Epidermal melanocyte (primary cell): ENCODE measurements around the gene GATA2.

Source experiments
- DNase-seq: peaks from one replicate; pipeline ENCODE4 v3.0.0; 2011; ENCODE audit warnings: low spot score; ENCODE audit not compliant: insufficient read length

Gene GATA2

DNA sequence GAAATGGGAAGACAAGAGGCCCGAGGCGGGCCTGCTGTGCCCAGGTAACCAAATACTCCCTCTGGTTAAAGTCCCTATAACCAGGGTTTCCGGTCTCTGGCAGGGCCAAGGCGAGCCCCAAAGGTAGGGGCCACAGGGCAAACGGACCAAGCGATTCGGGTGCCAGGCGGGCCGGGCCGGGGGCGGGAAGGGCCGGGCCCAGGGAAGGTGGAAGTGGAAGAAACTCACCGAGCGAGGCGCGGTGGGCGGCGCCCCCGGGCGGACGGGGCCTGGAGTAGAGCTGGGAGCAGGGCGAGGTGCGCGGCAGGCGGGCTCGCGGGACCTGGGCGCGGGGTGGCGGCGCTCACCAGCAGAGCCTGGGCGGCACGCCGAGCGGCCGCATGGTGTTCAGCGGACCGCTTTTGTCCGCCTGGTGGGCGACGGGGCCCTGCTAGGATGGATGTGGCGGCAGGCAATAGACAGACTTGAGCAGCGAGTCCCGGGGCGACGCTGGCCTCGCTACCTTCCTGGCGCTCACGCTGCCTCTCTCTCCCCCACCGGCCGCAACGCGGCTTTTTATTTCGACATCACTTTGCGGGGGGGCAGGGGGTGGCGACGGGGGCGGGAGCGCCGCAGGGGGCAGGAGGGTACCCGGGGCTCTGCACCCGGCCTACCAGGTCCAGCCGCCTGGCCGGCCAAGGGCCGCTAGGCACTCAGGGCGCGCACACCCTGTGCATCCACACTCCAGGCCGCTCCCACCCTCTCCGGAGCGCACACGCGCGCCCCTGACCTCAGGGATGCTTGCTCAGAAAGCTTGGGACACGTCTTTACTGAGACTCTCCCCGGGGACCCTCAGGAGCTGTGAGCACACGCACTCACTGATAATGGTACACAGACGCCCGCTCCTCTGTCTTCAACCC is at the start of gene GATA2:
TSS of gene GATA2 (minus strand) at position 531 of the 899 bp plus-strand sequence. CDS start 6,170 bp downstream, outside the sequence.
- DNase-seq: no peak

- no peak for DNase-seq
These were observed 48.2 kb upstream of the GATA2 start for GRCh38 chr3:128541246-128541645.

DNA sequence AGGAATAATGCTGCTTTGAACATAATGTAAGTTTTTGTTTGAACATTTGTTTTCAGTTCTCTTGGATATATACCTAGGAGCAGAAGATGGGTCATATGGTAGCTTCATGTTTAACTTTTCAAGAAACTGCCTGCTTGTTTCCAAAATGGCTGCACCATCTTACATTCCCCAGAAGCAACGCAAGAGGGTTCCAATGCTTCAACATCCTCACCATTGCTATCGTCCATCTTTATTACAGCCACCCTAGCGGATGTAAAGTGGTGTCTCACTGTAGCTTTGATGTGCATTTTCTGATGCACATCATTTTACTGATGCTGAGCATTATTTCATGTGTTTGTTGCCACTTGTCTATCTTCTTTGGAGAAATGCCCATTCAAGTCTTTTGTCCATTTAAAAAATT is 46.4 kb upstream of the GATA2 start:
- no peak for DNase-seq

GRCh38 chr3:128537091-128537703 is 44.2 kb upstream of the GATA2 start:
- DNase-seq: no peak

- DNase-seq: no peak
These were observed 39.3 kb upstream of the GATA2 start for GRCh38 chr3:128532012-128532983.

DNA sequence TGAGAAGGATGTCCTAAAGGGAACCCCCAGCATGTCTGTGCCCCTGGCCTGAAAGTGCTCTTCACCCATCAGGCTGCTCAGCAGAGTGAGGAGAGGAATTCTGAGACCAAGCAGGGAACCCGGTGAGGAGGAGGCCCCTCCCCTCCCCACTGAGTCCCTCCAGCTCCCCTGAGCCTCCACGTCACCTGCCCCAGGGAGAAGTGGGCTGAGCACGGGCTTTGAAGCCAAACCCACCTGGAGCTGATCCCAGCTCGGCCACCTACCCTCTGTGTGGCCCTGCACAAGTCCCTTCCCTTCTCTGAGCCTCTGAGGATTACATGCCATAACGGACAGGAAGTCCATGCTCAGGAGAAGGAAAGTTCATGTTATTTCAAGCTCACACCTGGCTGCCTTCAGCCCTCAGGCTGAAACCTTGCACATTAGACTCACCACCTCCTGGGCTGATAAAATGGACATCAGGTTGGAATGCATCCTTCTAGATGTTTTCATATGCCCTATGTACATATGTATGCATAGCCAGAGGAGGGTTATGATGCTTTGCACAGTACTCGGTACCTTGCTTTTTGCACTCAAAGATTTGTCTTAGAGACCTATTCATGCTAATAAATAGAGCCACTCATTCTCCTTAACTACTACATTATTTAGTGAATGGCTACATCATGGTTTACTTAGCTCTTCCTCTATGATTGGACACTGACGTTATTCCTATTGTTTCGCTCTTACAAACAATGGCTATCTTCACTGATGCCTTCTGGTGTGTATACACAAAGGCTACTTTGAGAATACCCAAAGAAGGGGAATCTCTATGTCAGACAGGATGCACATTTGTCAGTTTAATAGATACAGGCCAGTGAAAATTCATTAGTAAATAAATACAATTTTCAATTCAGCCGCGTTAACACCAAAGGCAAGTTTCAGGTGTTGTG is 31.6 kb upstream of the GATA2 start:
- no peak for DNase-seq

GRCh38 chr3:128523591-128523990 is 30.6 kb upstream of the GATA2 start:
- DNase-seq: no peak

GRCh38 chr3:128521715-128522114 is 28.7 kb upstream of the GATA2 start:
- no peak for DNase-seq

- no peak for DNase-seq
These were observed 25.8 kb upstream of the GATA2 start for GRCh38 chr3:128518587-128519490.

- no peak for DNase-seq
These were observed 24.6 kb upstream of the GATA2 start for GRCh38 chr3:128517648-128518047.

- DNase-seq: no peak
These were observed 23.0 kb upstream of the GATA2 start for GRCh38 chr3:128515967-128516366.

- DNase-seq: no peak
These were observed 15.9 kb upstream of the GATA2 start for GRCh38 chr3:128508852-128509251.

DNA sequence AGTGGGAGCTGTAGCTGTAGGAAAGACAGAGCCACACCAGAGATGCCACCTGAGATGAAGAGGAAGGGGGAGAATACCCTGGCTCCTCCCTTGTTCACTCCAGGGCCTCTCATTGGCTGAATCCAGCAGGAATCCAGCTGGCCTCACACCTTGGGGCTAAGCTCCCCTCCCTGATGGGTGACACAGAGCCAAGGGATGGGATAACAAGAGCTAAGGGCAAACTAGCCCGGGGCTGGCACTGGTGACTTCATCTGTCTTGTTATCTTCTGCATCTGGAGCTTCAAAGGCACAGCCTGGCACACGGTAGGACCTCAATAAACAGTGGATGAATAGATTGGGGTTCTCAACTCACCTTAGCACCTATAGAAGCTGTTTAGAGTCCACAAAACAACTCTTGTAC is 13.8 kb upstream of the GATA2 start:
- DNase-seq: no peak

- no peak for DNase-seq
These were observed 12.8 kb upstream of the GATA2 start for GRCh38 chr3:128505771-128506170.

GRCh38 chr3:128504963-128505730 is 12.1 kb upstream of the GATA2 start:
- no peak for DNase-seq

GRCh38 chr3:128504533-128504915 is 11.5 kb upstream of the GATA2 start:
- DNase-seq: no peak

- DNase-seq: no peak
These were observed 10.9 kb upstream of the GATA2 start for GRCh38 chr3:128503751-128504532.

DNA sequence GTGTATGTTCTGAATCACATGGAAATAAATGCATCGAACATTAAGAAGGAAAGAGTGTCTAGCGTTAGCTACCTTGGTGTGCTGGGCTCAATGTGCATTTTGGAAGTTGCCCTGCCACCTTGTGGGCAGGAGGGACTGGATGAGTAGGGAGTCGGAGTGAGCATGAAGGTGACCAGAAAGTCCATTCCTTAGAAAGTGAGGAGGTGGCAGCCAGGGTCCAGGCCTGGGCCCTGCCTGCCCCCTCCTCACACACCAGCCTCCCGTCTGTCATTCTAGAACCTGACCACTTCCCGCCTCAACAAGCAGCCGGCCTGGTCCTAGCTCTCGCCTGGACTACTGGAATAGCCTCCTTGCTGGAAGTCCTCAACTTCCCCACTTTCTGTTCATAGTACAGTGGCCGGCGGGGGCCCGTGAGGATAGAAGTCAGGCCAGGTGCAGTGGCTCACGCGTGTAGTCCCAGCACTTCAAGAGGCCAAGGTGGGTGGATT is 10.2 kb upstream of the GATA2 start:
- no peak for DNase-seq
